Measurements from ENCODE around the gene NEK5. TPM values are rescaled to one million over a fixed set of nuclear protein-coding genes. Genes with fewer than 3 reads are reported as not detected.

Gene NEK5
- polyA plus RNA-seq, 1 donor (not counting 4 experiments of a cell fraction or from before 2014, with no cell fraction given), result 0.21 TPM

DNA sequence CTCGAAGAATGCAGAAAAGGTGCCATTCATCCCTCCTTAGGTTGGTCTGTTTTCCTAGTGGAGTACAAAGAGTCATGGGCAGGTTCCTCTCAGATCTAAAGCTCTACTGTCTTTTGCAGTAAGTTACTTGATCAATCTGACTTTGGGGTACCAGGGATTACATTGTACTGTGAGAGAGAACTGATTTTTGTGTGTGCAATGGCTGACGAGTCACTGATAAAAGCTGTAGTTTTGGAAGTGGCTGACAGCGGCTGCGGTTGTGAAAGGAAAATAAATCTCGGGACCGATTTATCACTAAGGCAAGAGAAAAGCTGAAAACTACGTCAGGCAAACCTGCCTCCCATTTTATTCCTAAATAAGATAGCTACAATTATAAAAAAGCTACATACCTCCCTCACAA lies 77.5 kb downstream of the NEK5 start:
- no peaks in the 10 kb centered on the region for H3K36me3 ChIP-seq (ENCODE audit: control insufficient read depth in 2 of 2, extremely low read depth in 1 of 2, insufficient read depth in 2 of 2, low read length in 2 of 2)
- no peak overlapping the region for H3K4me3 ChIP-seq (ENCODE audit: control insufficient read depth in 2 of 3, extremely low read depth in 1 of 3, insufficient read depth in 2 of 3, low read depth in 1 of 3, low read length in 3 of 3)
- peak overlapping the region; percentile 26 for H2AFZ ChIP-seq (ENCODE audit: control insufficient read depth, low read length)
- H3K4me1 ChIP-seq (ENCODE audit: control insufficient read depth, extremely low read depth, insufficient read depth, low read length), result no peaks in the 10 kb centered on the region
- H3K79me2 ChIP-seq (ENCODE audit: control insufficient read depth, insufficient read depth, low read length), result no peaks in the 10 kb centered on the region
- FAIRE-seq (no peak), DNase-seq (ENCODE audit: low read depth, low spot score) (no peak)
- no peak for TF ChIP-seq EZH2 (IDR thresholded peaks at IDR 0.05; ENCODE audit: low read length)
- TF ChIP-seq, protein P1, sequence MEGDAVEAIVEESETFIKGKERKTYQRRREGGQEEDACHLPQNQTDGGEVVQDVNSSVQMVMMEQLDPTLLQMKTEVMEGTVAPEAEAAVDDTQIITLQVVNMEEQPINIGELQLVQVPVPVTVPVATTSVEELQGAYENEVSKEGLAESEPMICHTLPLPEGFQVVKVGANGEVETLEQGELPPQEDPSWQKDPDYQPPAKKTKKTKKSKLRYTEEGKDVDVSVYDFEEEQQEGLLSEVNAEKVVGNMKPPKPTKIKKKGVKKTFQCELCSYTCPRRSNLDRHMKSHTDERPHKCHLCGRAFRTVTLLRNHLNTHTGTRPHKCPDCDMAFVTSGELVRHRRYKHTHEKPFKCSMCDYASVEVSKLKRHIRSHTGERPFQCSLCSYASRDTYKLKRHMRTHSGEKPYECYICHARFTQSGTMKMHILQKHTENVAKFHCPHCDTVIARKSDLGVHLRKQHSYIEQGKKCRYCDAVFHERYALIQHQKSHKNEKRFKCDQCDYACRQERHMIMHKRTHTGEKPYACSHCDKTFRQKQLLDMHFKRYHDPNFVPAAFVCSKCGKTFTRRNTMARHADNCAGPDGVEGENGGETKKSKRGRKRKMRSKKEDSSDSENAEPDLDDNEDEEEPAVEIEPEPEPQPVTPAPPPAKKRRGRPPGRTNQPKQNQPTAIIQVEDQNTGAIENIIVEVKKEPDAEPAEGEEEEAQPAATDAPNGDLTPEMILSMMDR (optimal IDR thresholded peaks at IDR 0.05 in 1 of 3, IDR thresholded peaks at IDR 0.05 in 1 of 3, conservative IDR thresholded peaks at IDR 0.05 in 1 of 3; ENCODE audit: extremely low read depth in 1 of 3, insufficient read depth in 2 of 3, low read length in 3 of 3), result no peak
- no peaks in the 10 kb centered on the region for H3K27me3 ChIP-seq (ENCODE audit: control insufficient read depth, extremely low read depth, insufficient read depth, low read length)
- H3K27ac ChIP-seq (ENCODE audit: control insufficient read depth, insufficient read depth, low read length), result no peak overlapping the region
- H4K20me1 ChIP-seq (ENCODE audit: control insufficient read depth, extremely low read depth, insufficient read depth, low read length), result no peaks in the 10 kb centered on the region
- no peaks in the 10 kb centered on the region for H3K9me1 ChIP-seq (ENCODE audit: control insufficient read depth, extremely low read depth, insufficient read depth, low read length)
- no peak overlapping the region for H3K4me2 ChIP-seq (ENCODE audit: control insufficient read depth, extremely low read depth, insufficient read depth, low read depth, low read length)
- no peak overlapping the region for H3K9ac ChIP-seq (ENCODE audit: control insufficient read depth, extremely low read depth, insufficient read depth, low read length)
- H3K9me3 ChIP-seq (ENCODE audit: control insufficient read depth, low read depth, low read length), result no peaks in the 10 kb centered on the region
- dilution Hi-C loops (cut with MboI; ENCODE audit: extremely low pct_ligation_motif_present, low sequenced_read_pairs), result no loop called here

DNA sequence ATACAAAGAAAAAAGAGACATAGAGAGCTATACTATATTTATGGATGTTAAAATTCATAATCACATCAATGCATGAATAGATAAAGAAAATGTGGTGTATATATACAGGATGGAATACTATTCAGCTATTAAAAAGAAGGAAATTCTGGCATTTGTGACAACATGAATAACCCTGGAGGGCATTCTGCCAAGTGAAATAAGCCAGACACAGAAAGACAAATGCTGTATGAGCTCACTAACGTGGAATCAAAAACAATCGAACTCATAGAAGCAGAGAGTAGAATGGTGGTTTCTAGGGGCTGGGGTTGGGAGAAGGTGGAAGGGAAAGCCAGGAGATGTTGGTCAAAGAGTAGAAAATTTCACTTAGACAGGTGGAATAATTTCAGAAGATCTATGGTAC lies 80.4 kb downstream of the NEK5 start:
- Histone ChIP-seq H3K4me1 (ENCODE audit: control insufficient read depth, extremely low read depth, insufficient read depth, low read length) (no peaks in the 10 kb centered on the region), H3K4me2 (ENCODE audit: control insufficient read depth, extremely low read depth, insufficient read depth, low read depth, low read length) (no peak overlapping the region), H3K27ac (ENCODE audit: control insufficient read depth, insufficient read depth, low read length) (no peak overlapping the region), H2AFZ (ENCODE audit: control insufficient read depth, low read length) (no peak overlapping the region), H3K9me3 (ENCODE audit: control insufficient read depth, low read depth, low read length) (no peaks in the 10 kb centered on the region), H3K27me3 (ENCODE audit: control insufficient read depth, extremely low read depth, insufficient read depth, low read length) (no peaks in the 10 kb centered on the region), H3K9ac (ENCODE audit: control insufficient read depth, extremely low read depth, insufficient read depth, low read length) (no peak overlapping the region), H3K4me3 (ENCODE audit: control insufficient read depth in 2 of 3, extremely low read depth in 1 of 3, insufficient read depth in 2 of 3, low read depth in 1 of 3, low read length in 3 of 3) (no peak overlapping the region), H3K36me3 (ENCODE audit: control insufficient read depth in 2 of 2, extremely low read depth in 1 of 2, insufficient read depth in 2 of 2, low read length in 2 of 2) (no peaks in the 10 kb centered on the region), H4K20me1 (ENCODE audit: control insufficient read depth, extremely low read depth, insufficient read depth, low read length) (no peaks in the 10 kb centered on the region), H3K79me2 (ENCODE audit: control insufficient read depth, insufficient read depth, low read length) (no peaks in the 10 kb centered on the region), H3K9me1 (ENCODE audit: control insufficient read depth, extremely low read depth, insufficient read depth, low read length) (no peaks in the 10 kb centered on the region)
- FAIRE-seq (no peak), DNase-seq (ENCODE audit: low read depth, low spot score) (no peak)
- dilution Hi-C loops (cut with MboI; ENCODE audit: extremely low pct_ligation_motif_present, low sequenced_read_pairs), result no loop called here
- TF ChIP-seq EZH2 (IDR thresholded peaks at IDR 0.05; ENCODE audit: low read length), result no peak
- TF ChIP-seq, protein P1 (optimal IDR thresholded peaks at IDR 0.05 in 1 of 3, IDR thresholded peaks at IDR 0.05 in 1 of 3, conservative IDR thresholded peaks at IDR 0.05 in 1 of 3; ENCODE audit: extremely low read depth in 1 of 3, insufficient read depth in 2 of 3, low read length in 3 of 3), result no peak
